ENCODE results near the gene FTH1. TPM values are rescaled to one million over a fixed set of nuclear protein-coding genes. Genes with fewer than 3 reads are reported as not detected.

The FTH1 gene
- total RNA-seq, 4 donors from 2014 or later: 3,399 to 5,471 (median 4,336) TPM

GRCh38 chr11:61917334-61918109 lies 49.9 kb downstream of the FTH1 start, which contains the start of gene RAB3IL1:
Gene RAB3IL1, minus strand, starts transcription at chr11:61917566. Its CDS starts 199 bp downstream, at chr11:61917367.
- peak in 2 of 3 donors; percentile 67 to 74 for DNase-seq
- H3K9me3 ChIP-seq: no peaks in the 10 kb centered on the region
- H3K27me3 ChIP-seq: peaks cover 0 to 5% of the 10 kb centered on the region in 2 donors
- peaks cover 0 to 8% (median 3%) of the 10 kb centered on the region in 4 donors for H3K4me1 ChIP-seq
- TF ChIP-seq CTCF (IDR thresholded peaks at IDR 0.05) (no peak), POLR2A (IDR thresholded peaks at IDR 0.05) (no peak)
- H3K4me3 ChIP-seq: peak within 1 kb of the TSS; percentile 45 to 75 (median 61)
- H3K36me3 ChIP-seq: no peaks in the 10 kb centered on the region
- H3K27ac ChIP-seq: peak within 1 kb of the TSS; percentile 40 to 75 (median 64)

GRCh38 chr11:61916737-61917333 lies 50.6 kb downstream of the FTH1 start:
- H3K4me3 ChIP-seq: peak overlapping the region; percentile 45 to 75 (median 61)
- DNase-seq: peak in 1 of 3 donors; percentile 46
- H3K4me1 ChIP-seq: peaks cover 0 to 11% (median 4%) of the 10 kb centered on the region in 4 donors
- H3K27ac ChIP-seq: peak overlapping the region; percentile 40 to 75 (median 64)
- H3K36me3 ChIP-seq: no peaks in the 10 kb centered on the region
- no peak for TF ChIP-seq CTCF (IDR thresholded peaks at IDR 0.05)
- TF ChIP-seq POLR2A (IDR thresholded peaks at IDR 0.05): no peak
- H3K27me3 ChIP-seq: peaks cover 0 to 5% of the 10 kb centered on the region in 2 donors
- H3K9me3 ChIP-seq: no peaks in the 10 kb centered on the region

- no peak overlapping the region for H3K27ac ChIP-seq
- no peak overlapping the region for H3K4me3 ChIP-seq
- H3K27me3 ChIP-seq: peaks cover 0 to 5% of the 10 kb centered on the region in 2 donors
- H3K4me1 ChIP-seq: peaks cover 0 to 15% (median 4%) of the 10 kb centered on the region in 4 donors
- H3K36me3 ChIP-seq: no peaks in the 10 kb centered on the region
- DNase-seq: peak in 1 of 3 donors; percentile 18
- TF ChIP-seq CTCF (IDR thresholded peaks at IDR 0.05): no peak
- no peak for TF ChIP-seq POLR2A (IDR thresholded peaks at IDR 0.05)
- no peaks in the 10 kb centered on the region for H3K9me3 ChIP-seq
Measured at GRCh38 chr11:61914471-61915171, 52.8 kb downstream of the FTH1 start.

Small RNA genes lying within 50 kb of the gene (small RNA-seq; reads per million reads assigned to genes)
- gene RNU6-1243P: 0 reads per million in 2 donors

Other genes with a start within 250 kb of the FTH1 start
- 10 to 100 TPM; 18.2 to 80.9 (median 49.9) TPM for gene MYRF, start 215.0 kb downstream of the FTH1 start, total RNA-seq
- gene TMEM258, start 175.0 kb downstream of the FTH1 start, total RNA-seq: 10 to 100 TPM in 3 of 4 donors, not detected in 1; 28.7 to 34.7 (median 34.5) TPM
- gene FEN1, start 174.7 kb downstream of the FTH1 start, total RNA-seq: 10 to 100 TPM in 1 of 4 donors, 1 to 10 TPM in 3; 4.3 to 33.0 (median 8.8) TPM
- gene FADS1, start 150.6 kb downstream of the FTH1 start, total RNA-seq: 1 to 10 TPM; 4.9 to 9.9 (median 6.7) TPM
- gene FADS2, start 139.3 kb downstream of the FTH1 start, total RNA-seq: 10 to 100 TPM in 2 of 4 donors, 1 to 10 TPM in 2; 1.6 to 30.7 (median 12.0) TPM
- 10 to 100 TPM in 3 of 4 donors, 1 to 10 TPM in 1; 9.5 to 76.7 (median 18.4) TPM for gene FADS3, start 76.1 kb downstream of the FTH1 start, total RNA-seq
- 10 to 100 TPM in 1 of 4 donors, 1 to 10 TPM in 3; 1.1 to 28.1 (median 5.7) TPM for gene RAB3IL1, start 50.1 kb downstream of the FTH1 start, total RNA-seq
- 1 to 10 TPM in 3 of 4 donors, under 1 TPM in 1; 0.47 to 4.1 (median 2.3) TPM for gene BEST1, start 17.3 kb downstream of the FTH1 start, total RNA-seq
- gene INCENP, start 156.4 kb upstream of the FTH1 start, total RNA-seq: 100 to 1,000 TPM in 1 of 4 donors, 10 to 100 TPM in 3; 21.4 to 120 (median 31.4) TPM
- gene SCGB1D1, start 222.6 kb upstream of the FTH1 start, total RNA-seq: not detected
- gene SCGB2A1, start 241.0 kb upstream of the FTH1 start, total RNA-seq: 1 to 10 TPM in 1 of 4 donors, not detected in 3; 4.4 TPM

Data from Peyer's patch (tissue), 4 donors.